GM19324 (cell line): Measurements from ENCODE around the gene ZBTB20.

ENCODE experiments used
- ATAC-seq: cut with Tn5 transposase; IDR thresholded peaks from one replicate; pipeline ENCODE4 v1.9.1; 2021; ENCODE audit warnings: mild to moderate bottlenecking, moderate library complexity; ENCODE audit not compliant: unreplicated experiment, low FRiP score

ZBTB20 gene

GRCh38 chr3:114562557-114562956 is 584.5 kb downstream of the ZBTB20 start:
- no peak for ATAC-seq

GRCh38 chr3:114558271-114558670 is 588.8 kb downstream of the ZBTB20 start:
- ATAC-seq, result no peak

GRCh38 chr3:114557791-114558190 is 589.3 kb downstream of the ZBTB20 start:
- no peak for ATAC-seq

- ATAC-seq, result no peak
Measured at GRCh38 chr3:114556657-114557213, 590.4 kb downstream of the ZBTB20 start.

- no peak for ATAC-seq
Measured at GRCh38 chr3:114554731-114555130, 592.4 kb downstream of the ZBTB20 start.

- no peak for ATAC-seq
Measured at GRCh38 chr3:114553949-114554593, 593.0 kb downstream of the ZBTB20 start.

- ATAC-seq, result no peak
Measured at GRCh38 chr3:114552527-114552812, 594.6 kb downstream of the ZBTB20 start.

GRCh38 chr3:114551770-114552526 is 595.1 kb downstream of the ZBTB20 start:
- ATAC-seq, result no peak

- no peak for ATAC-seq
Measured at GRCh38 chr3:114550165-114550564, 596.9 kb downstream of the ZBTB20 start.

- ATAC-seq, result no peak
Measured at GRCh38 chr3:114545193-114545592, 601.9 kb downstream of the ZBTB20 start.

- no peak for ATAC-seq
Measured at GRCh38 chr3:114542359-114542758, 604.7 kb downstream of the ZBTB20 start.

GRCh38 chr3:114539525-114539924 is 607.6 kb downstream of the ZBTB20 start:
- no peak for ATAC-seq

- no peak for ATAC-seq
Measured at GRCh38 chr3:114538211-114538610, 608.9 kb downstream of the ZBTB20 start.

- no peak for ATAC-seq
Measured at GRCh38 chr3:114528517-114528916, 618.6 kb downstream of the ZBTB20 start.

GRCh38 chr3:114527036-114527644 is 619.9 kb downstream of the ZBTB20 start:
- no peak for ATAC-seq

GRCh38 chr3:114525278-114525677 is 621.8 kb downstream of the ZBTB20 start:
- no peak for ATAC-seq

GRCh38 chr3:114519415-114519814 is 627.7 kb downstream of the ZBTB20 start:
- peak; percentile 81 for ATAC-seq

- no peak for ATAC-seq
Measured at GRCh38 chr3:114518206-114518808, 628.8 kb downstream of the ZBTB20 start.

- no peak for ATAC-seq
Measured at GRCh38 chr3:114510201-114510600, 636.9 kb downstream of the ZBTB20 start.

GRCh38 chr3:114509756-114510155 is 637.3 kb downstream of the ZBTB20 start:
- ATAC-seq, result no peak

GRCh38 chr3:114508976-114509375 is 638.1 kb downstream of the ZBTB20 start:
- ATAC-seq, result no peak
